PC-3 (cell line): ENCODE measurements around the gene MACROD2. TPM values are rescaled to one million over a fixed set of nuclear protein-coding genes. Genes with fewer than 3 reads are reported as not detected.

ENCODE experiments used
- ATAC-seq: fragments of 200-7000 bp; cut with Tn5 transposase; 2 replicates; pipeline ENCODE4 v1.9.1; 2020; ENCODE audit warnings: mild to moderate bottlenecking, moderate library complexity
- BruUV-seq: library from RNA; stranded (reverse); fragments of 400-500 nt; replicated peaks from 2 replicates; lab custom pipeline; 2021; lab: Mats Ljungman, UMichigan
- CTCF ChIA-PET: fragments of 300-600 bp; sonication (Branson Sonifier 250); formaldehyde crosslinking; loops from one replicate; lab custom pipeline; 2022; ENCODE audit warnings: antibody characterized with exemption; lab: Charles Lee
- POLR2A ChIA-PET: fragments of 300-600 bp; sonication (Branson Sonifier 250); formaldehyde crosslinking; loops from one replicate; lab custom pipeline; 2022; ENCODE audit warnings: antibody characterized with exemption; ENCODE audit not compliant: unreplicated experiment; lab: Charles Lee
- DNase-seq: peaks from one replicate; pipeline ENCODE4 v3.0.0-alpha.2; 2015
- H2AFZ ChIP-seq: fragments of 300-600 bp; sonication (generic); 2 replicates; pipeline ENCODE4 v1.6.0; 2016; ENCODE audit warnings: antibody characterized with exemption, low read length
- H3F3A ChIP-seq: fragments of 300-600 bp; sonication (generic); one replicate; pipeline ENCODE4 v1.6.0; 2017; ENCODE audit warnings: antibody characterized with exemption, low read length, control low read depth, mild to moderate bottlenecking; ENCODE audit not compliant: unreplicated experiment
- H3K27ac ChIP-seq: fragments of 300-600 bp; sonication (generic); 2 replicates; pipeline ENCODE4 v1.5.1; 2016; ENCODE audit warnings: mild to moderate bottlenecking, low read length
- H3K27me3 ChIP-seq: fragments of 300-600 bp; sonication (generic); 2 replicates; pipeline ENCODE4 v1.6.1; 2016; ENCODE audit warnings: low read length, mixed read lengths
- H3K36me3 ChIP-seq: fragments of 300-600 bp; sonication (generic); 2 replicates; pipeline ENCODE4 v1.6.1; 2016; ENCODE audit warnings: low read depth, mixed run types, low read length, mixed read lengths
- H3K4me1 ChIP-seq: fragments of 300-600 bp; sonication (generic); 2 replicates; pipeline ENCODE4 v1.5.1; 2016; ENCODE audit warnings: low read length; ENCODE audit not compliant: insufficient read depth
- H3K4me2 ChIP-seq: fragments of 300-600 bp; sonication (generic); 2 replicates; pipeline ENCODE4 v1.6.0; 2016; ENCODE audit warnings: low read length
- H3K4me3 ChIP-seq: fragments of 300-600 bp; sonication (generic); 2 replicates; pipeline ENCODE4 v1.5.1; 2016; ENCODE audit warnings: mild to moderate bottlenecking, low read length, mixed read lengths
- H3K79me2 ChIP-seq: fragments of 300-600 bp; sonication (generic); 2 replicates; pipeline ENCODE4 v1.6.1; 2017; ENCODE audit warnings: low read length, mixed read lengths
- H3K9ac ChIP-seq: fragments of 300-600 bp; sonication (generic); 2 replicates; pipeline ENCODE4 v1.6.0; 2016; ENCODE audit warnings: mild to moderate bottlenecking, low read length
- H3K9me2 ChIP-seq: fragments of 300-600 bp; sonication (generic); replicated peaks from 2 replicates; pipeline ENCODE4 v1.6.1; 2016; ENCODE audit warnings: mixed run types, low read length, mixed read lengths
- H3K9me3 ChIP-seq: fragments of 300-600 bp; sonication (generic); 2 replicates; pipeline ENCODE4 v1.6.1; 2016; ENCODE audit warnings: low read length, mixed read lengths
- H4K20me1 ChIP-seq: fragments of 300-600 bp; sonication (generic); 2 replicates; pipeline ENCODE4 v1.6.1; 2016; ENCODE audit warnings: low read length, mixed read lengths
- EZH2 ChIP-seq: fragments of 300-600 bp; sonication (generic); IDR thresholded peaks from one replicate; pipeline ENCODE4 v1.6.1; 2017; ENCODE audit warnings: antibody characterized with exemption, mild to moderate bottlenecking, low read length; ENCODE audit not compliant: unreplicated experiment
- EZH2phosphoT487 ChIP-seq: fragments of 300-600 bp; sonication (generic); IDR thresholded peaks from 2 replicates; pipeline ENCODE4 v1.6.1; 2018; ENCODE audit warnings: mild to moderate bottlenecking, antibody characterized with exemption, low read length, borderline replicate concordance
- intact Hi-C: fragments of 100-400 bp; cut with micrococcal nuclease; formaldehyde crosslinking; loops from 2 replicates; pipeline ENCODE4 v1.9.0; 2023
- total RNA-seq: library from RNA; depleted of rRNA; stranded (reverse); fragments of >200 nt; gene quantifications from 2 replicates; pipeline ENCODE4 v1.2.3, GENCODE V29; 2014
- TF ChIP-seq, protein P1 (sequence below): fragments of 300-600 bp; sonication (generic); conservative IDR thresholded peaks from 2 replicates; pipeline ENCODE4 v1.5.1; 2017; ENCODE audit warnings: antibody characterized with exemption, low read depth, mild to moderate bottlenecking, low read length

MACROD2 gene
- total RNA-seq, 1 experiment from 2014 or later = 3.1 TPM

DNA sequence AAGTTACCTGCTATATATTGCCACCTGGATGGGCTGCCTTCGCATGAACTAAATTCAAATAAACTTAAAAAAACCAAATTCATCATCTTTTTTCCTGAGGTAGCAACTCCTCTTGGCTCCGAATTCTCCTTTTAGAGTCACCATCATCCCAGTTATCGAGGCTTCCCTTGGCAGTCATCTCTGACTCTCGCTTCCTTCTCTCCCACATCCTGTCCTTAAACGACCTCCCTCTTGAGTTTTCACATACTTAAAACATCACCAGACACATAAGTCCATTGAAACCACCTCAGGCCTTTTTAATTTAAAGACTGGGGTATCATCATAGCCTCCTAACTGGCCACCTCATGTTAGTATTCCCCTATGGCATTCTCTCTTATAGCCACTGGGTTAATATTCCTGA lies 638.2 kb downstream of the MACROD2 start:
- Histone ChIP-seq H3K9ac (no peak overlapping the region), H3K27me3 (no peaks in the 10 kb centered on the region), H3K4me1 (peaks cover 10% of the 10 kb centered on the region), H3K79me2 (no peaks in the 10 kb centered on the region), H3F3A (no peaks in the 10 kb centered on the region), H4K20me1 (no peaks in the 10 kb centered on the region), H3K4me3 (no peak overlapping the region), H3K4me2 (no peak overlapping the region), H3K9me3 (no peaks in the 10 kb centered on the region), H2AFZ (no peak overlapping the region), H3K27ac (no peak overlapping the region), H3K36me3 (no peaks in the 10 kb centered on the region), H3K9me2 (no peaks in the 10 kb centered on the region)
- intact Hi-C loops = no loop called here
- TF ChIP-seq EZH2 (no peak), EZH2phosphoT487 (no peak)
- TF ChIP-seq, protein P1, sequence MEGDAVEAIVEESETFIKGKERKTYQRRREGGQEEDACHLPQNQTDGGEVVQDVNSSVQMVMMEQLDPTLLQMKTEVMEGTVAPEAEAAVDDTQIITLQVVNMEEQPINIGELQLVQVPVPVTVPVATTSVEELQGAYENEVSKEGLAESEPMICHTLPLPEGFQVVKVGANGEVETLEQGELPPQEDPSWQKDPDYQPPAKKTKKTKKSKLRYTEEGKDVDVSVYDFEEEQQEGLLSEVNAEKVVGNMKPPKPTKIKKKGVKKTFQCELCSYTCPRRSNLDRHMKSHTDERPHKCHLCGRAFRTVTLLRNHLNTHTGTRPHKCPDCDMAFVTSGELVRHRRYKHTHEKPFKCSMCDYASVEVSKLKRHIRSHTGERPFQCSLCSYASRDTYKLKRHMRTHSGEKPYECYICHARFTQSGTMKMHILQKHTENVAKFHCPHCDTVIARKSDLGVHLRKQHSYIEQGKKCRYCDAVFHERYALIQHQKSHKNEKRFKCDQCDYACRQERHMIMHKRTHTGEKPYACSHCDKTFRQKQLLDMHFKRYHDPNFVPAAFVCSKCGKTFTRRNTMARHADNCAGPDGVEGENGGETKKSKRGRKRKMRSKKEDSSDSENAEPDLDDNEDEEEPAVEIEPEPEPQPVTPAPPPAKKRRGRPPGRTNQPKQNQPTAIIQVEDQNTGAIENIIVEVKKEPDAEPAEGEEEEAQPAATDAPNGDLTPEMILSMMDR = no peak
- ATAC-seq = no peak
- DNase-seq = no peak
- BruUV-seq = no TSS peak
- ChIA-PET CTCF (no interaction called here), POLR2A (no interaction called here)

- peak; percentile 66 for ATAC-seq
- no TSS peak for BruUV-seq
Observed at GRCh38 chr20:14634665-14635064, 639.3 kb downstream of the MACROD2 start.

DNA sequence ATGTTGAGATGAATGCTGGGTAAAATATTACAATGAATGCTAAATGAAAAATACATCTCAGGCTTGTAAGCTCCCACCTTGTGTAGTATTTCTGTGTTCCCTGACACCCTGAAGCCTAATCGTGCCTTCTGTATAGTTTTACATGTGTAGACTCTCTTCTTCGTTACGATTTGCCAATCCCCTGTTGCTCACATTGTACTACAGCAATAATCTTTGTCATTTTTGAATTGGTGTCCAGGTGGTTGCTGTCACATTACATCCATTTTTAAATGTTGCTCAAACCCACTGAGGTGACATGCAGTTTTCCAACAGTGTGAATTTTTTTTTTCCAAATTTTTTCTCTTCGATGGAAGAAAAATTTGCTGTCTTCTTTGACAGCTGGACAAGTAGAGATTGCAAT lies 642.1 kb downstream of the MACROD2 start:
- TF ChIP-seq, protein P1 = no peak
- TF ChIP-seq EZH2 = no peak
- no peaks in the 10 kb centered on the region for H3F3A ChIP-seq
- H3K27me3 ChIP-seq = no peaks in the 10 kb centered on the region
- no peak for ATAC-seq
- no TSS peak for BruUV-seq
- H3K9ac ChIP-seq = no peak overlapping the region
- no peaks in the 10 kb centered on the region for H3K9me2 ChIP-seq
- DNase-seq = no peak
- H3K4me1 ChIP-seq = peaks cover 10% of the 10 kb centered on the region
- H4K20me1 ChIP-seq = no peaks in the 10 kb centered on the region
- intact Hi-C loops = no loop called here
- H2AFZ ChIP-seq = no peak overlapping the region
- no peak overlapping the region for H3K27ac ChIP-seq
- CTCF ChIA-PET = no interaction called here
- POLR2A ChIA-PET = no interaction called here
- peaks cover 5% of the 10 kb centered on the region for H3K9me3 ChIP-seq
- H3K79me2 ChIP-seq = no peaks in the 10 kb centered on the region
- no peaks in the 10 kb centered on the region for H3K36me3 ChIP-seq
- no peak overlapping the region for H3K4me3 ChIP-seq
- no peak overlapping the region for H3K4me2 ChIP-seq

More at GRCh38 chr20:14634665-14635064, 639.3 kb downstream of the MACROD2 start:
- no peaks in the 10 kb centered on the region for H3K9me3 ChIP-seq
- H3K9me2 ChIP-seq = no peaks in the 10 kb centered on the region
- no peak overlapping the region for H2AFZ ChIP-seq
- peaks cover 10% of the 10 kb centered on the region for H3K4me1 ChIP-seq
- H3F3A ChIP-seq = no peaks in the 10 kb centered on the region
- H3K27me3 ChIP-seq = no peaks in the 10 kb centered on the region
- TF ChIP-seq, protein P1 = no peak
- TF ChIP-seq EZH2 (no peak), EZH2phosphoT487 (no peak)
- DNase-seq = peak; percentile 63
- H3K36me3 ChIP-seq = no peaks in the 10 kb centered on the region
- POLR2A ChIA-PET = no interaction called here
- H3K27ac ChIP-seq = no peak overlapping the region
- H3K4me3 ChIP-seq = no peak overlapping the region
- no peaks in the 10 kb centered on the region for H4K20me1 ChIP-seq
- H3K79me2 ChIP-seq = no peaks in the 10 kb centered on the region
- H3K4me2 ChIP-seq = no peak overlapping the region
- intact Hi-C loops = no loop called here
- CTCF ChIA-PET = interaction anchor here (0.6 to 0.7 kb wide), 2 partner anchors 298 to 355 kb away, joined by 3 read pairs; no protein-coding TSS in a partner anchor
- no peak overlapping the region for H3K9ac ChIP-seq
